A549 (cell line): ENCODE measurements around the gene ADAM12. TPM values are rescaled to one million over a fixed set of nuclear protein-coding genes. Genes with fewer than 3 reads are reported as not detected.

Experiments
- ATAC-seq, 2 experiments: fragments of 200-7000 bp in 1 of 2; fragments of >200 bp in 1 of 2; cut with Nextera tagmentation in 1 of 2; cut with Tn5 transposase in 1 of 2; 3 replicates each; pipeline versions ENCODE4 v1.8.0 to v1.9.1; 2018 to 2020; ENCODE audit warnings: mild to moderate bottlenecking in 1 of 2, moderate library complexity in 1 of 2
- CTCF ChIA-PET: fragments of 300-600 bp; sonication (Branson Sonifier 250); formaldehyde crosslinking; extraction: SDS; loops from one replicate; lab custom pipeline; 2021; ENCODE audit warnings: antibody characterized with exemption, inconsistent platforms; lab: Yijun Ruan, JAX
- POLR2A ChIA-PET: fragments of 350-600 bp; formaldehyde crosslinking; extraction: SDS; loops from one replicate; lab custom pipeline; 2021; ENCODE audit warnings: antibody characterized with exemption, inconsistent platforms; lab: Yijun Ruan, JAX
- DNase-seq, 2 experiments: peaks; one replicate each; pipeline versions ENCODE4 v3.0.0 to v3.0.0-alpha.2; 2011 to 2016; ENCODE audit warnings: low read depth in 1 of 2, low spot score in 1 of 2
- FAIRE-seq: peaks from 2 replicates; lab custom pipeline; 2011; peaks lifted over from hg19 to GRCh38; lab: Jason Lieb, UNC
- H3K27ac ChIP-seq, 2 experiments: fragments of >200 bp; sonication (Bioruptor Twin); formaldehyde crosslinking; 3 replicates each; pipeline ENCODE4 v1.5.1; 2016 to 2017
- H3K4me1 ChIP-seq: fragments of >200 bp; sonication (Bioruptor Twin); formaldehyde crosslinking; 3 replicates; pipeline ENCODE4 v1.6.1; 2016
- H3K4me2 ChIP-seq: fragments of >200 bp; sonication (Bioruptor Twin); formaldehyde crosslinking; 3 replicates; pipeline ENCODE4 v1.6.1; 2016
- H3K4me3 ChIP-seq: fragments of >200 bp; sonication (Bioruptor Twin); formaldehyde crosslinking; 3 replicates; pipeline ENCODE4 v1.5.1; 2016
- H3K9me3 ChIP-seq: fragments of >200 bp; sonication (Bioruptor Twin); formaldehyde crosslinking; 3 replicates; pipeline ENCODE4 v1.6.1; 2016
- BCL3 ChIP-seq: fragments of >200 bp; sonication (Bioruptor Twin); formaldehyde crosslinking; IDR thresholded peaks from 3 replicates; pipeline ENCODE4 v1.6.1; 2016
- BHLHE40 ChIP-seq: IDR thresholded peaks from 2 replicates; pipeline ENCODE4 v1.6.1; 2012; ENCODE audit warnings: low read depth, low read length, inconsistent platforms
- CBX2 ChIP-seq: fragments of 200-600 bp; sonication (generic); IDR thresholded peaks from 2 replicates; pipeline ENCODE4 v1.6.1; 2016; ENCODE audit warnings: low read depth, mild to moderate bottlenecking, borderline replicate concordance
- CBX8 ChIP-seq: fragments of 200-600 bp; sonication (generic); IDR thresholded peaks from 2 replicates; pipeline ENCODE4 v1.6.1; 2016
- FOSB ChIP-seq: fragments of 250-450 bp; sonication (Bioruptor Pico); IDR thresholded peaks from 2 replicates; pipeline ENCODE4 v1.5.0; 2020; ENCODE audit warnings: mild to moderate bottlenecking, moderate library complexity
- FOXS1 ChIP-seq: fragments of 250-450 bp; sonication (Bioruptor Pico); IDR thresholded peaks from 2 replicates; pipeline ENCODE4 v1.5.0; 2020; ENCODE audit warnings: mild to moderate bottlenecking, moderate library complexity
- HES2 ChIP-seq: fragments of >200 bp; sonication (Bioruptor Twin); formaldehyde crosslinking; IDR thresholded peaks from 2 replicates; pipeline ENCODE4 v1.6.1; 2016
- HMGXB4 ChIP-seq: fragments of 250-450 bp; sonication (Bioruptor Pico); IDR thresholded peaks from 2 replicates; pipeline ENCODE4 v1.5.0; 2021; ENCODE audit warnings: mild to moderate bottlenecking, moderate library complexity, borderline replicate concordance
- HOXB13 ChIP-seq: fragments of 250-450 bp; sonication (Bioruptor Pico); IDR thresholded peaks from 2 replicates; pipeline ENCODE4 v1.5.0; 2020; ENCODE audit warnings: low read depth, mild to moderate bottlenecking, moderate library complexity
- HOXB5 ChIP-seq: fragments of 250-450 bp; sonication (Bioruptor Pico); IDR thresholded peaks from 2 replicates; pipeline ENCODE4 v1.5.0; 2020; ENCODE audit warnings: mild to moderate bottlenecking, moderate library complexity
- JUN ChIP-seq, 2 experiments: fragments of >200 bp; sonication (Bioruptor Twin); formaldehyde crosslinking; IDR thresholded peaks; 2 replicates in 1 of 2; 3 replicates in 1 of 2; pipeline ENCODE4 v1.6.1; 2016 to 2017
- KDM1A ChIP-seq: fragments of 200-600 bp; sonication (generic); IDR thresholded peaks from 2 replicates; pipeline ENCODE4 v1.6.1; 2016; ENCODE audit warnings: low read depth, mild to moderate bottlenecking
- KDM5A ChIP-seq: fragments of 200-600 bp; sonication (generic); IDR thresholded peaks from 2 replicates; pipeline ENCODE4 v1.6.1; 2016; ENCODE audit warnings: antibody characterized with exemption, mild to moderate bottlenecking
- MAFK ChIP-seq: fragments of 450-650 bp; IDR thresholded peaks from 2 replicates; pipeline ENCODE4 v1.6.1; 2014; ENCODE audit not compliant: partially characterized antibody
- MYC ChIP-seq: IDR thresholded peaks from 2 replicates; pipeline ENCODE4 v1.6.1; 2012; ENCODE audit warnings: mild to moderate bottlenecking, inconsistent platforms, low read length, improper control_type of control experiment, borderline replicate concordance
- NFE2L2 ChIP-seq: fragments of 150-350 bp; conservative IDR thresholded peaks from 2 replicates; pipeline ENCODE4 v1.6.1; 2014; ENCODE audit warnings: low read length
- NR3C1 ChIP-seq: fragments of >200 bp; sonication (Bioruptor Twin); formaldehyde crosslinking; IDR thresholded peaks from 3 replicates; pipeline ENCODE4 v1.6.1; 2017
- RAD21 ChIP-seq, 2 experiments: fragments of >200 bp in 1 of 2; sonication (Bioruptor Twin) in 1 of 2; formaldehyde crosslinking in 1 of 2; IDR thresholded peaks in 1 of 2; conservative IDR thresholded peaks in 1 of 2; 2 replicates in 1 of 2; 3 replicates in 1 of 2; pipeline ENCODE4 v1.6.1; 2012 to 2018; ENCODE audit warnings: inconsistent platforms in 1 of 2
- RARB ChIP-seq: fragments of 250-450 bp; sonication (Bioruptor Pico); IDR thresholded peaks from 2 replicates; pipeline ENCODE4 v1.8.0; 2021; ENCODE audit warnings: mild to moderate bottlenecking, moderate library complexity
- RCOR1 ChIP-seq: fragments of 150-350 bp; IDR thresholded peaks from 2 replicates; pipeline ENCODE4 v1.6.1; 2014; ENCODE audit warnings: antibody characterized with exemption, low read length, low read depth
- RFX5 ChIP-seq: fragments of 450-650 bp; IDR thresholded peaks from 2 replicates; pipeline ENCODE4 v1.7.1; 2014; ENCODE audit warnings: antibody characterized with exemption, mild to moderate bottlenecking, moderate library complexity
- RNF2 ChIP-seq: fragments of 200-600 bp; sonication (generic); IDR thresholded peaks from 2 replicates; pipeline ENCODE4 v1.6.1; 2016; ENCODE audit warnings: low read depth, mild to moderate bottlenecking, antibody characterized with exemption, moderate library complexity, borderline replicate concordance
- TP53 ChIP-seq: fragments of 250-450 bp; sonication (Bioruptor Pico); IDR thresholded peaks from 2 replicates; pipeline ENCODE4 v1.5.0; 2021; ENCODE audit warnings: mild to moderate bottlenecking, moderate library complexity
- WGBS: methylation state at CpG from one replicate; pipeline ENCODE4 v1.1.6; 2017; ENCODE audit errors: missing lambda C conversion rate; 5-methylcytosine and 5-hydroxymethylcytosine counted together
- polyA plus RNA-seq, 4 experiments: library from polyadenylated mRNA; depleted of rRNA in 3 of 4; stranded (reverse); fragments of >200 nt; fragmentation: RNase III in 1 of 4; extraction: RNeasy Plus Mini Kit Qiagen cat#74134 plus additional on column Dnase treatment in 1 of 4; gene quantifications; 2 replicates in 3 of 4; 3 replicates in 1 of 4; pipeline ENCODE4 v1.2.3, GENCODE V29; 2011 to 2017

The ADAM12 gene
- polyA plus RNA-seq, 2 of the 4 experiments (the other 2 are of a cell fraction) = 1.6 to 4.8 TPM

- TF ChIP-seq RFX5 (no peak), MAFK (peak; percentile 84), HOXB13 (no peak)
- Histone ChIP-seq H3K4me2 (no peak overlapping the region), H3K4me1 (no peaks in the 10 kb centered on the region), H3K9me3 (peaks cover 3% of the 10 kb centered on the region; the same call in 1 of the 3 replicates), H3K27ac (no peak overlapping the region), H3K4me3 (no peak overlapping the region)
- CTCF ChIA-PET = no interaction called here
- FAIRE-seq = no peak
- POLR2A ChIA-PET = no interaction called here
- DNase-seq = no peak
- ATAC-seq = no peak
- 61% methylated on average over 1 of the region's 1 CpG for WGBS
Measured at GRCh38 chr10:126262233-126262838, 125.9 kb downstream of the ADAM12 start.

- ChIA-PET POLR2A (no interaction called here), CTCF (interaction anchor here (1.5 kb wide), 1 partner anchor 10 kb away, joined by 6 read pairs; no protein-coding TSS in a partner anchor)
- H3K4me2 ChIP-seq = no peak overlapping the region
- H3K9me3 ChIP-seq = no peaks in the 10 kb centered on the region
- no peak for DNase-seq
- H3K4me1 ChIP-seq = no peaks in the 10 kb centered on the region
- ATAC-seq = no peak
- TF ChIP-seq KDM1A (no peak), RAD21 (conservative IDR thresholded peaks at IDR 0.05 in 1 of 2, IDR thresholded peaks at IDR 0.05 in 1 of 2) (no peak), RNF2 (no peak), FOXS1 (CRISPR knock-in tag) (no peak), HOXB5 (no peak)
- H3K27ac ChIP-seq = no peak overlapping the region
- no peak for FAIRE-seq
- H3K4me3 ChIP-seq = no peak overlapping the region
- WGBS = 59% methylated on average over 7 of the region's 7 CpGs
Measured at GRCh38 chr10:126259760-126260479, 128.4 kb downstream of the ADAM12 start.

- DNase-seq = no peak
- Histone ChIP-seq H3K9me3 (no peaks in the 10 kb centered on the region), H3K27ac (no peak overlapping the region), H3K4me2 (no peak overlapping the region), H3K4me1 (peaks cover 16% of the 10 kb centered on the region; the same call in 2 of the 3 replicates), H3K4me3 (no peak overlapping the region)
- ATAC-seq = no peak
- 82% methylated on average over 1 of the region's 1 CpG for WGBS
- ChIA-PET CTCF (interaction anchor here (0.5 kb wide), 1 partner anchor 389 kb away, joined by 4 read pairs; no protein-coding TSS in a partner anchor), POLR2A (no interaction called here)
- no peak for TF ChIP-seq KDM5A
- TF ChIP-seq RAD21 (conservative IDR thresholded peaks at IDR 0.05 in 1 of 2, IDR thresholded peaks at IDR 0.05 in 1 of 2) = peak in 1 of 2 experiments; percentile 25; a peak in 2 of 5 replicates
- no peak for FAIRE-seq
Measured at GRCh38 chr10:126256864-126257263, 131.4 kb downstream of the ADAM12 start.

DNA sequence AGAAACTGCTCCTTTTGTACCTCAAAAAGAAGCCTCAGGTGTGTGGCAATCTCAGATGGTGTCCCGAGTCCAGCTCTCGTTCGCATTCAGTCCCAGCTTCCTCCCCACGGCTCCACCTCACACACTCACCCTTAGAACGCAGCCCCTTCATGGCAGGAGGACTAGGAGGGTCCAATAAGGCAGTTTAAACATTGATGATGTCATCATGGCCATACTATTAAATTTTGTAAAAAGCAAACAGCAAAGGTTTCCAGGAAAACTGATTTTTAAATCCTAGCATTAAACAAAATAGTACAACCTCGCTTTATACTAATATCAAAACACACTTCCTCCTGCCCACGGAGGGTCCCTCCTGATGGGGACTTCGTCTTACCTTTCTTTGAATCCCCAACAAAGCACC is 133.0 kb downstream of the ADAM12 start:
- WGBS = 67% methylated on average over 8 of the region's 8 CpGs
- Histone ChIP-seq H3K4me1 (peaks cover 16% of the 10 kb centered on the region; the same call in 2 of the 3 replicates), H3K4me2 (no peak overlapping the region)
- ChIA-PET POLR2A (no interaction called here), CTCF (interaction anchor here (0.6 kb wide), 1 partner anchor 249 kb away, joined by 3 read pairs; no protein-coding TSS in a partner anchor)
- no peak for FAIRE-seq
- ATAC-seq = no peak
- TF ChIP-seq BHLHE40 = no peak
- TF ChIP-seq CBX8 = no peak
- TF ChIP-seq HOXB13 = no peak
- TF ChIP-seq MYC = no peak
- no peak for TF ChIP-seq FOSB (CRISPR knock-in tag)
- no peak for TF ChIP-seq TP53 (CRISPR knock-in tag)
- TF ChIP-seq HMGXB4 (CRISPR knock-in tag) = no peak
- no peak for TF ChIP-seq CBX2
- TF ChIP-seq RARB (CRISPR knock-in tag) = no peak
- no peak for TF ChIP-seq HES2
- TF ChIP-seq JUN (IDR thresholded peaks at IDR 0.05) = no peak
- TF ChIP-seq BCL3 = no peak
- no peak for TF ChIP-seq NFE2L2
- no peak for TF ChIP-seq FOXS1 (CRISPR knock-in tag)
- no peak for TF ChIP-seq NR3C1
- no peak for TF ChIP-seq MAFK
- TF ChIP-seq RCOR1 = no peak
- TF ChIP-seq, all 56 proteins: peak for 0
- no peak for DNase-seq
- no peak overlapping the region for H3K4me3 ChIP-seq
- no peak overlapping the region for H3K27ac ChIP-seq
- H3K9me3 ChIP-seq = no peaks in the 10 kb centered on the region
